NCI-H774 (cell line): ENCODE results near the gene ATXN7L1.

Source experiments
- DNase-seq: peaks from one replicate; lab custom pipeline; 2025; lab: John Stamatoyannopoulos, UW

The ATXN7L1 gene

DNA sequence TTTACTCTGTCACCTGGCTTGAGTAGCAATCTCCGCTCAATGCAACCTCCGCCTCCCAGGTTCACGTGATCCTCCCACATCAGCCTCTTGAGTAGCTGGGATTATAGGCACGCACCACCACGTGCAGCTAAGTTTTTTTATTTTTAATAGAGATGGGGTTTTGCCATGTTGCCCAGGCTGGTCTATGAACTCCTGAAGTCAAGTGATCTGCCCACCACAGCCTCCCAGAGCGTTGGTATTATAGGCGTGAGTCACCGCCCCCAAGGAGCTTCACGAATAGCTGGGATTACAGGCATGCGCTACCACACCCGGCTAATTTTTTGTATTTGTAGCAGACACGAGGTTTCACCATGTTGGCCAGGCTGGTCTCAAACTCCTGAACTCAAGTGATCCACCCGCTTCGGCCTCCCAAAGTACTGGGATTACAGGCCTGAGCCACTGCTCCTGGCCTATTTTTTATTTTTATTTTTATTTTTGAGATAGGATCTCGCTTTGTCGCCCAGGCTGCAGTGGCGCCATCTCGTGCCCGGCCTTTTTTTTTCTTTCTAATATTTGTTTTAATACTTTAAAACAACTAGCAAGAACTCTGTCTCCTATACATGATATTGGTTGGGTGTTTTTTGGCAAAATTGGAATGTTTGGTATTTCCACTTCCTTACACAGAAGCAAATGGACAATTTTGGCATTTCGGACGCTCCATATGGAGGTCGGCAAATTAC is 296.2 kb downstream of the ATXN7L1 start:
- no peak for DNase-seq

- DNase-seq = no peak
Observed at GRCh38 chr7:105578496-105578895, 297.9 kb downstream of the ATXN7L1 start.

DNA sequence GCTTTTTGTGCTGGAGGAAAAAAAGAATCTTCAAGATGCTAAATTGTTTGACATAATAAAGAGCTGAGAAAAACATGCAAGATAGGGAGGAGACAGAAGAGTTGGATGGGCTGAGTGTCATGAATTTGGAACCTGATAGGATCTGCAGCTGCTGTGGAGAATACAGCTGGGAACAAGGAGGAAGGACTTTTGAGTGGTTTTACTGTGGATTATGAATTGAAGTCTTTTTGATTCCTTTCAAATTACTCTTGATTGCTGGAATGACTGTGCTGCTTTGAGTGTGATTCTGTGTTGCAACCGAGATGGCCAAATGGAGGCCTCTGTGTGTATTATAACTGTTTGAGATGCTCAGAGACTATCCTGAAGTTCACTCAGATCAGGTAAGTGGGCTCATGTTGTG is 299.1 kb downstream of the ATXN7L1 start:
- no peak for DNase-seq

GRCh38 chr7:105571891-105572290 is 304.5 kb downstream of the ATXN7L1 start:
- DNase-seq = no peak

DNA sequence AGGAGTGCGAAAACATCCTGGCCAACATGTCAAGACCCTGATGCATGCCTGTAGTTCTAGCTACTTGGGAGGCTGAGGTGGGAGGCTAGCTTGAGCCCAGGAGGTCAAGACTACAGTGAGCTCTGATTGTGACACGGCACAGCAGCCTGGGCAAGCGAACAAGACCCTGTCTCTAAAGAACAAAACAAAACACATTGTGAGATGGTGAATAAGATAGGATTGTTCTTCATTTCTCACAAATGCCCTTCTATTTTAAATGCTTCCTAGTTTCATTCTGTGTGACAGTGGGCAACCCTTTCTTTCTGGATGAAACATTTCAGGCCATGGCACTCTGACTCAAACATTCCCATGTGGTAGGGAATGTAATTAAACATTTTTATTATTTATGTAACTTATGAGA is 308.6 kb downstream of the ATXN7L1 start:
- DNase-seq = no peak

DNA sequence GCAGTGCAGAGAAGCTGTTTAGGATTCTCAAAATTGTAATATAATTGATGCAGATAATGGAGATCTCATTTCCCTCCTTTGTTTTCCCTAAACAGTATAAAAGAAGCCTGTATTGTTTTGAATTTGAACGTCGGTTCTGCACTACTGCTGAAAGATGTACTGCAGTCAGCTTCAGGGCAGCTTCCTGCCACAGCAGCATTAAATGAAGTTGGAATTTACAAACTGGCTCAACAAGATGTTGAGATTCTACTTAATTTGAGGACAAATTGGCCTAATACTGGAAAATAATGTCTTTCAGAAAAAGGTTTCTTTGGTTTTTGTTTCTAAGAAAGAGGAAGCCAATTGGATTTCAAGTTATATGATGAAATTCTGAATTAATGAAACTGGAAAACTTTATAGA is 309.4 kb downstream of the ATXN7L1 start:
- no peak for DNase-seq

- DNase-seq = no peak
Observed at GRCh38 chr7:105565190-105565589, 311.2 kb downstream of the ATXN7L1 start.

GRCh38 chr7:105559926-105560325 is 316.5 kb downstream of the ATXN7L1 start:
- no peak for DNase-seq
